Trophoblast cell (in vitro differentiated cells and primary cell): ENCODE data around the gene C2CD5.

Source experiments
- DNase-seq, 2 donors: peaks; one replicate each; pipeline ENCODE4 v3.0.0-alpha.2; 2016
- H2AFZ ChIP-seq: 2 replicates; pipeline ENCODE4 v1.6.1; 2013; ENCODE audit warnings: low read length, moderate library complexity, mild to moderate bottlenecking; ENCODE audit not compliant: insufficient read depth, poor library complexity
- H2AK5ac ChIP-seq: 2 replicates; pipeline ENCODE4 v1.6.1; 2013; ENCODE audit warnings: mild to moderate bottlenecking, low read length
- H2BK120ac ChIP-seq: 2 replicates; pipeline ENCODE4 v1.6.1; 2013; ENCODE audit warnings: low read length, mild to moderate bottlenecking, moderate library complexity; ENCODE audit not compliant: insufficient read depth, poor library complexity
- H2BK12ac ChIP-seq: 2 replicates; pipeline ENCODE4 v1.6.1; 2013; ENCODE audit warnings: mild to moderate bottlenecking, low read length, moderate library complexity
- H2BK5ac ChIP-seq: 2 replicates; pipeline ENCODE4 v1.6.1; 2013; ENCODE audit warnings: low read length, low read depth, moderate library complexity, mild to moderate bottlenecking; ENCODE audit not compliant: poor library complexity
- H3K14ac ChIP-seq: 2 replicates; pipeline ENCODE4 v1.6.1; 2013; ENCODE audit warnings: mild to moderate bottlenecking, low read length
- H3K18ac ChIP-seq: 2 replicates; pipeline ENCODE4 v1.6.1; 2013; ENCODE audit warnings: mild to moderate bottlenecking, low read length
- H3K23ac ChIP-seq: 2 replicates; pipeline ENCODE4 v1.6.1; 2013; ENCODE audit warnings: low read length
- H3K27ac ChIP-seq: 2 replicates; pipeline ENCODE4 v1.5.1; 2013; ENCODE audit warnings: low read depth, mild to moderate bottlenecking, inconsistent platforms, low read length, moderate library complexity
- H3K27me3 ChIP-seq: 2 replicates; pipeline ENCODE4 v1.6.1; 2013; ENCODE audit warnings: inconsistent platforms, mild to moderate bottlenecking, low read length, moderate library complexity; ENCODE audit not compliant: insufficient read depth
- H3K36me3 ChIP-seq, 2 experiments: 1 replicate in 1 of 2; 2 replicates in 1 of 2; pipeline ENCODE4 v1.6.1; 2013; ENCODE audit warnings: low read length in 2 of 2, mild to moderate bottlenecking in 2 of 2, moderate library complexity in 1 of 2; ENCODE audit not compliant: insufficient read depth in 2 of 2, control insufficient read depth in 1 of 2
- H3K4ac ChIP-seq: 2 replicates; pipeline ENCODE4 v1.6.1; 2013; ENCODE audit warnings: low read depth, mild to moderate bottlenecking, low read length, moderate library complexity
- H3K4me1 ChIP-seq, 2 experiments: 1 replicate in 1 of 2; 2 replicates in 1 of 2; pipeline ENCODE4 v1.6.1; 2013; ENCODE audit warnings: low read length in 2 of 2, mild to moderate bottlenecking in 2 of 2, moderate library complexity in 1 of 2; ENCODE audit not compliant: insufficient read depth in 2 of 2, control insufficient read depth in 1 of 2
- H3K4me2 ChIP-seq: 2 replicates; pipeline ENCODE4 v1.6.1; 2013; ENCODE audit warnings: inconsistent platforms, mild to moderate bottlenecking, low read length, moderate library complexity
- H3K4me3 ChIP-seq: 2 replicates; pipeline ENCODE4 v1.5.1; 2013; ENCODE audit warnings: mild to moderate bottlenecking, low read depth, low read length, inconsistent platforms
- H3K79me1 ChIP-seq: one replicate; pipeline ENCODE4 v1.6.1; 2013; ENCODE audit warnings: low read length
- H3K79me2 ChIP-seq: 2 replicates; pipeline ENCODE4 v1.6.1; 2013; ENCODE audit warnings: low read length, mild to moderate bottlenecking; ENCODE audit not compliant: control insufficient read depth, insufficient read depth, poor library complexity
- H3K9ac ChIP-seq: 2 replicates; pipeline ENCODE4 v1.6.1; 2013; ENCODE audit warnings: mild to moderate bottlenecking, low read length
- H3K9me3 ChIP-seq: 2 replicates; pipeline ENCODE4 v1.6.1; 2013; ENCODE audit warnings: low read depth, mild to moderate bottlenecking, control low read depth, inconsistent platforms, low read length; ENCODE audit not compliant: insufficient read depth
- H4K12ac ChIP-seq: 2 replicates; pipeline ENCODE4 v1.6.1; 2013; ENCODE audit warnings: low read depth, mild to moderate bottlenecking, low read length, moderate library complexity
- H4K8ac ChIP-seq: 2 replicates; pipeline ENCODE4 v1.6.1; 2013; ENCODE audit warnings: low read depth, mild to moderate bottlenecking, low read length, moderate library complexity
- H4K91ac ChIP-seq: one replicate; pipeline ENCODE4 v1.6.1; 2013; ENCODE audit warnings: low read depth, mild to moderate bottlenecking, low read length, moderate library complexity
- WGBS: extraction: QIAGEN DNeasy Blood & Tissue Kit; methylation state at CpG from one replicate; pipeline ENCODE4 v1.1.7; 2013; ENCODE audit warnings: missing lambda C conversion rate; ENCODE audit not compliant: insufficient read length, insufficient coverage; ENCODE audit errors: extremely low coverage; 5-methylcytosine and 5-hydroxymethylcytosine counted together

Gene C2CD5

DNA sequence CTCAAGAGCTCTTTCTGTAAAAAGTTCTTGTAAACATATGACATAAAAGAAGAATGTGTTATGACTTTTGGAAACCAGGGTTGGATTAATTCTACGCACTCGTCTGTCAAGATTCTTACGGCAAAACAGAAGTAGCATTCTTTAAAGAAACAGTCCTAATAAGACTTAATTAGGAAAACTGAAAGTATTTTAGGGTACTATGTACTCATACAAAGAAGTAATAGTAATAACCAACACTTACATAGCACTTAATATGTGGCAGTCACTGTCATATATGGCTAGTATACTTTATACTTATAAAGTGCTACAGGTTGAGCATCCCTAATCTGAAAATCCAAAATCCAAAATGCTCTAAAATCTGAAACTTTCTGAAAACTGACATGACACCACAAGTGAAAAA lies 136.9 kb downstream of the C2CD5 start:
- Histone ChIP-seq H2BK12ac (no peak overlapping the region), H3K27me3 (no peaks in the 10 kb centered on the region), H4K91ac (no peak overlapping the region), H3K9me3 (no peaks in the 10 kb centered on the region), H3K79me1 (peaks cover 6% of the 10 kb centered on the region), H3K18ac (no peak overlapping the region), H3K79me2 (no peaks in the 10 kb centered on the region), H3K4me1 (peaks cover 3 to 4% of the 10 kb centered on the region in 2 experiments), H3K4ac (no peak overlapping the region), H4K8ac (no peak overlapping the region), H3K4me3 (no peak overlapping the region), H3K36me3 (no peaks in the 10 kb centered on the region), H3K4me2 (no peak overlapping the region), H3K23ac (no peak overlapping the region), H2BK5ac (no peak overlapping the region), H3K27ac (no peak overlapping the region), H2BK120ac (no peak overlapping the region), H3K9ac (no peak overlapping the region), H3K14ac (no peak overlapping the region), H2AFZ (no peak overlapping the region), H2AK5ac (no peak overlapping the region), H4K12ac (no peak overlapping the region)
- no CpG with 5 or more reads among the region's 3 CpGs for WGBS
- DNase-seq: no peak

DNA sequence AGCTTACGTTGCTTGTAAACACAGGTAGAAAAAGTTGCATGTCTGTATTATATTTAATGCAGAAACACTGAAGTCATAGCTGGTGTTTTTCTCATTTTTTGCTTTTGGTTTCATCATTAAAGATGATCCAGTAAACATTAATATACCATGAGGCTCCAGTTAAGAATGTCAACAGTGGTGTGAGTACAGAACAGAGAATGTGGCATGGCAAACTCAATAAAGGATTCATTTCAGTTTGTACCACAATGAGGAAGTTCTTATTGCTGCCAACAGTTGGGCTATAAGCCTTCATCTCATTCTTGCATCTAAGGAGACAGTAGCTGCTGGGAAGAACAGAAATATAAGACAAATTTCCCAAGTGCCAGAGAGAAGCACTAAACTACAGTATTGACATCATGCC lies 137.7 kb downstream of the C2CD5 start:
- H3K14ac ChIP-seq: no peak overlapping the region
- no peak overlapping the region for H3K4me2 ChIP-seq
- H3K9me3 ChIP-seq: no peaks in the 10 kb centered on the region
- H3K23ac ChIP-seq: no peak overlapping the region
- peaks cover 3 to 4% of the 10 kb centered on the region in 2 experiments for H3K4me1 ChIP-seq
- no peak for DNase-seq
- H2AFZ ChIP-seq: no peak overlapping the region
- no peak overlapping the region for H3K27ac ChIP-seq
- no CpG with 5 or more reads among the region's 1 CpG for WGBS
- no peaks in the 10 kb centered on the region for H3K27me3 ChIP-seq
- no peak overlapping the region for H2BK120ac ChIP-seq
- H3K4ac ChIP-seq: no peak overlapping the region
- no peak overlapping the region for H4K12ac ChIP-seq
- H2BK12ac ChIP-seq: no peak overlapping the region
- no peak overlapping the region for H4K8ac ChIP-seq
- no peak overlapping the region for H3K4me3 ChIP-seq
- peaks cover 6% of the 10 kb centered on the region for H3K79me1 ChIP-seq
- no peak overlapping the region for H3K9ac ChIP-seq
- no peak overlapping the region for H2BK5ac ChIP-seq
- H3K36me3 ChIP-seq: no peaks in the 10 kb centered on the region
- no peak overlapping the region for H2AK5ac ChIP-seq
- no peaks in the 10 kb centered on the region for H3K79me2 ChIP-seq
- H4K91ac ChIP-seq: no peak overlapping the region
- no peak overlapping the region for H3K18ac ChIP-seq

DNA sequence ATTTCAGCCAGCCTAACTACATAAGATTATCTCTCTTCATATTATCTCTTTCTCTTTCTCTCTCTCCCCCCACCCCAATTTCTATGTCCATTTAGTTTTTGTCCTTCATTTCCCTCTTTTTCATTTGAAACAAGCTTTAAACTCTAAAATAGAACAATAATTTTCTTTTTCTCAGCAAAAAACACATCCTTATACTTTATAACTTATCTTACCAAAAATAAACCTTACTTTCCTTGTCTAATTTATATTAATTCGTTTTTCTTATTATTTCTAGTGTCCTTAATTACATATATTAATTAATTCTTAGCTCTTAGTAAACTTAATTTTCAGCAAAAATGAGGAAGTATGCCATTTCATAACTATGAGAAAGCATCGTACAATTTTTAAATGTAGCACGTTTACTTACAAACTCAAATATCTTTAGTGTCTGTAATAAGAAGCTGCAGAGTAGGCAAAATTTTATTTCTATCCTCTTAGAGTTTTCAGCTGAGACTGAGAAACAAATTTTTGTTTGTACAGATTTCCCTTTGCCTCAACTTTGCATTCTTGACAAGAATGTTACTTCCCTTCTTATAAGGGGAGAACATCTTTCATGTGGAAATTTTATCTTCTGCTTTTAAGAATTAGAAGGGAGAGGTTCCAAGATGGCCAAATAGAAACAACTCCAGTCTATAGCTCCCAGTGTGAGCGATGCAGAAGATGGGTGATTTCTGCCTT lies 144.7 kb downstream of the C2CD5 start:
- no peaks in the 10 kb centered on the region for H3K36me3 ChIP-seq
- H3K79me2 ChIP-seq: no peaks in the 10 kb centered on the region
- H2AFZ ChIP-seq: no peak overlapping the region
- H3K4me3 ChIP-seq: no peak overlapping the region
- H2BK5ac ChIP-seq: no peak overlapping the region
- H3K79me1 ChIP-seq: no peaks in the 10 kb centered on the region
- H4K8ac ChIP-seq: no peak overlapping the region
- no peak overlapping the region for H4K91ac ChIP-seq
- DNase-seq: no peak
- no peak overlapping the region for H3K14ac ChIP-seq
- H4K12ac ChIP-seq: no peak overlapping the region
- 100% methylated on average over 1 of the region's 4 CpGs for WGBS
- H3K27me3 ChIP-seq: no peaks in the 10 kb centered on the region
- no peak overlapping the region for H2BK12ac ChIP-seq
- peaks cover 3% of the 10 kb centered on the region for H3K9me3 ChIP-seq
- no peak overlapping the region for H3K27ac ChIP-seq
- H3K4me1 ChIP-seq: no peaks in the 10 kb centered on the region
- H3K4me2 ChIP-seq: no peak overlapping the region
- no peak overlapping the region for H3K4ac ChIP-seq
- H3K23ac ChIP-seq: no peak overlapping the region
- no peak overlapping the region for H2AK5ac ChIP-seq
- H3K18ac ChIP-seq: no peak overlapping the region
- no peak overlapping the region for H3K9ac ChIP-seq
- no peak overlapping the region for H2BK120ac ChIP-seq
